GM23338 (cell line): ENCODE measurements around the gene DAP3. TPM values are rescaled to one million over a fixed set of nuclear protein-coding genes. Genes with fewer than 3 reads are reported as not detected.

Source experiments
- ATAC-seq: fragments of 200-7000 bp; cut with Tn5 transposase; 3 replicates; pipeline ENCODE4 v1.9.1; 2020
- DNase-seq: peaks from one replicate; pipeline ENCODE4 v3.0.0-alpha.2; 2015; ENCODE audit warnings: low spot score
- H2AFZ ChIP-seq: fragments of 200-600 bp; sonication (generic); 2 replicates; pipeline ENCODE4 v1.8.0; 2016; ENCODE audit warnings: antibody characterized with exemption, mild to moderate bottlenecking, moderate library complexity
- H3F3A ChIP-seq: fragments of 200-600 bp; sonication (generic); replicated peaks from 2 replicates; pipeline ENCODE4 v1.8.0; 2017; ENCODE audit warnings: antibody characterized with exemption, mixed run types, low read depth
- H3K27ac ChIP-seq: fragments of 200-600 bp; sonication (generic); 2 replicates; pipeline ENCODE4 v1.6.1; 2016; ENCODE audit warnings: low read depth
- H3K27me3 ChIP-seq: fragments of 200-600 bp; sonication (generic); 2 replicates; pipeline ENCODE4 v1.8.0; 2016; ENCODE audit warnings: mild to moderate bottlenecking, mixed run types, moderate library complexity; ENCODE audit not compliant: insufficient read depth
- H3K36me3 ChIP-seq: fragments of 200-600 bp; sonication (generic); 2 replicates; pipeline ENCODE4 v1.8.0; 2016; ENCODE audit warnings: mild to moderate bottlenecking; ENCODE audit not compliant: insufficient read depth
- H3K4me1 ChIP-seq: fragments of 200-600 bp; sonication (generic); 2 replicates; pipeline ENCODE4 v1.8.0; 2016; ENCODE audit warnings: mild to moderate bottlenecking, moderate library complexity; ENCODE audit not compliant: insufficient read depth
- H3K4me2 ChIP-seq: fragments of 200-600 bp; sonication (generic); 2 replicates; pipeline ENCODE4 v1.7.1; 2017; ENCODE audit warnings: mixed run types
- H3K4me3 ChIP-seq: fragments of 200-600 bp; sonication (generic); 2 replicates; pipeline ENCODE4 v1.6.1; 2016; ENCODE audit warnings: mixed run types
- H3K79me2 ChIP-seq: fragments of 200-600 bp; sonication (generic); replicated peaks from 2 replicates; pipeline ENCODE4 v1.8.0; 2017; ENCODE audit warnings: mild to moderate bottlenecking; ENCODE audit not compliant: insufficient read depth
- H3K9me2 ChIP-seq: fragments of 200-600 bp; sonication (generic); 2 replicates; pipeline ENCODE4 v1.8.0; 2017; ENCODE audit not compliant: insufficient read depth
- H4K20me1 ChIP-seq: fragments of 200-600 bp; sonication (generic); replicated peaks from 2 replicates; pipeline ENCODE4 v1.8.0; 2017; ENCODE audit warnings: mild to moderate bottlenecking; ENCODE audit not compliant: insufficient read depth
- H3K27ac Mint-ChIP-seq: 2 replicates; pipeline ENCODE4 v1.8.0; 2020; ENCODE audit warnings: inconsistent platforms, mild to moderate bottlenecking, moderate library complexity, mixed read lengths
- H3K27me3 Mint-ChIP-seq: 3 replicates; pipeline ENCODE4 v1.8.0; 2022; ENCODE audit warnings: low read depth, mild to moderate bottlenecking, moderate library complexity, mixed read lengths, inconsistent platforms; ENCODE audit not compliant: insufficient read depth, poor library complexity
- H3K36me3 Mint-ChIP-seq: 3 replicates; pipeline ENCODE4 v1.8.0; 2021; ENCODE audit warnings: low read depth, mild to moderate bottlenecking, inconsistent platforms, moderate library complexity, mixed read lengths
- H3K4me1 Mint-ChIP-seq: 3 replicates; pipeline ENCODE4 v1.8.0; 2020; ENCODE audit warnings: mild to moderate bottlenecking, inconsistent platforms, mixed read lengths
- H3K4me3 Mint-ChIP-seq: 3 replicates; pipeline ENCODE4 v1.8.0; 2021; ENCODE audit warnings: moderate library complexity, mild to moderate bottlenecking, inconsistent platforms, mixed read lengths
- H3K9me3 Mint-ChIP-seq: 3 replicates; pipeline ENCODE4 v1.8.0; 2020; ENCODE audit warnings: moderate library complexity, mild to moderate bottlenecking, inconsistent platforms, mixed read lengths
- CREB1 ChIP-seq: fragments of 250-450 bp; sonication (Bioruptor Pico); IDR thresholded peaks from 2 replicates; pipeline ENCODE4 v1.5.0; 2020; ENCODE audit warnings: low read depth, mild to moderate bottlenecking, moderate library complexity
- CTCF ChIP-seq, 2 experiments: fragments of 200-600 bp in 1 of 2; sonication (generic) in 1 of 2; conservative IDR thresholded peaks; 2 replicates each; pipeline versions ENCODE4 v1.5.1 to v1.6.1; 2016 to 2017; ENCODE audit warnings: antibody characterized with exemption in 2 of 2, low read depth in 2 of 2, mild to moderate bottlenecking in 2 of 2, moderate library complexity in 1 of 2
- ETS1 ChIP-seq: IDR thresholded peaks from 2 replicates; pipeline ENCODE4 v1.6.1; 2016; ENCODE audit warnings: antibody characterized with exemption
- EZH2 ChIP-seq: fragments of 200-600 bp; sonication (generic); IDR thresholded peaks from one replicate; pipeline ENCODE4 v1.8.0; 2017; ENCODE audit warnings: antibody characterized with exemption, mild to moderate bottlenecking, low read depth; ENCODE audit not compliant: unreplicated experiment
- EZH2phosphoT487 ChIP-seq: fragments of 200-600 bp; sonication (generic); IDR thresholded peaks from one replicate; pipeline ENCODE4 v1.8.1; 2018; ENCODE audit warnings: antibody characterized with exemption; ENCODE audit not compliant: unreplicated experiment
- JUNB ChIP-seq: IDR thresholded peaks from one replicate; pipeline ENCODE4 v1.6.1; 2016; ENCODE audit warnings: antibody characterized with exemption; ENCODE audit not compliant: unreplicated experiment
- NANOG ChIP-seq: IDR thresholded peaks from 2 replicates; pipeline ENCODE4 v1.6.1; 2016; ENCODE audit warnings: antibody characterized with exemption, borderline replicate concordance
- POLR2AphosphoS5 ChIP-seq: IDR thresholded peaks from 2 replicates; pipeline ENCODE4 v1.6.1; 2016; ENCODE audit warnings: antibody characterized with exemption, low read depth
- REST ChIP-seq: IDR thresholded peaks from one replicate; pipeline ENCODE4 v1.6.1; 2018; ENCODE audit warnings: antibody characterized with exemption; ENCODE audit not compliant: unreplicated experiment
- STAT1 ChIP-seq: IDR thresholded peaks from one replicate; pipeline ENCODE4 v1.6.1; 2016; ENCODE audit warnings: antibody characterized with exemption; ENCODE audit not compliant: unreplicated experiment
- ZNF114 ChIP-seq: fragments of 250-450 bp; sonication (Bioruptor Pico); IDR thresholded peaks from 2 replicates; pipeline ENCODE4 v1.5.0; 2020; ENCODE audit warnings: mild to moderate bottlenecking, moderate library complexity
- ZNF331 ChIP-seq: fragments of 250-450 bp; sonication (Bioruptor Pico); IDR thresholded peaks from 2 replicates; pipeline ENCODE4 v1.5.0; 2020; ENCODE audit warnings: low read depth, mild to moderate bottlenecking, moderate library complexity
- polyA plus RNA-seq: library from polyadenylated mRNA; unstranded; fragments of >200 nt; fragmentation: Nextera tagmentation; extraction: Ambion mirVana; gene quantifications from 2 replicates; pipeline ENCODE4 v1.2.1, GENCODE V29; 2016
- total RNA-seq: library from RNA; depleted of rRNA; stranded (reverse); fragments of >200 nt; shearing (Covaris generic); gene quantifications from 2 replicates; pipeline ENCODE4 v1.2.3, GENCODE V29; 2014

The DAP3 gene
- total and polyA plus RNA-seq, 2 experiments from 2014 or later, result 89.8 to 90.1 TPM

- no peaks in the 10 kb centered on the region for H3K27me3 ChIP-seq
- H3K79me2 ChIP-seq, result peaks cover 100% of the 10 kb centered on the region
- H3K4me3 Mint-ChIP-seq, result no peak overlapping the region
- H3K9me3 Mint-ChIP-seq, result peaks cover 22% of the 10 kb centered on the region
- H3K27me3 Mint-ChIP-seq, result peaks cover 4% of the 10 kb centered on the region
- no peaks in the 10 kb centered on the region for H3K9me2 ChIP-seq
- H3K4me1 ChIP-seq, result peaks cover 37% of the 10 kb centered on the region
- H2AFZ ChIP-seq, result no peak overlapping the region
- H3K36me3 Mint-ChIP-seq, result peaks cover 70% of the 10 kb centered on the region
- H3K27ac Mint-ChIP-seq, result no peak overlapping the region
- peaks cover 13% of the 10 kb centered on the region for H4K20me1 ChIP-seq
- no peak overlapping the region for H3K4me2 ChIP-seq
- 0 out of 2 replicates have a peak, but pooled peaks cover 6% of the 10 kb centered on the region for H3F3A ChIP-seq
- DNase-seq (no peak), ATAC-seq (no peak)
- no peak overlapping the region for H3K27ac ChIP-seq
- H3K36me3 ChIP-seq, result peaks cover 16% of the 10 kb centered on the region; the same call in 1 of the 2 replicates
- TF ChIP-seq ETS1, result no peak
- no peak for TF ChIP-seq NANOG
- TF ChIP-seq ZNF114 (CRISPR knock-in tag), result no peak
- TF ChIP-seq CREB1, result no peak
- TF ChIP-seq STAT1, result no peak
- no peak for TF ChIP-seq POLR2AphosphoS5
- TF ChIP-seq EZH2phosphoT487, result no peak
- H3K4me1 Mint-ChIP-seq, result peaks cover 48% of the 10 kb centered on the region
- no peak overlapping the region for H3K4me3 ChIP-seq
Measured at GRCh38 chr1:155694167-155694566, 5.3 kb downstream of the DAP3 start.

GRCh38 chr1:155695072-155695471 is 6.2 kb downstream of the DAP3 start:
- H3K9me3 Mint-ChIP-seq, result peaks cover 29% of the 10 kb centered on the region
- Histone ChIP-seq H3K4me3 (no peak overlapping the region), H3F3A (peaks cover 2% of the 10 kb centered on the region; the same call in 1 of the 2 replicates)
- TF ChIP-seq NANOG (no peak), ZNF331 (CRISPR knock-in tag) (no peak), STAT1 (no peak), EZH2 (no peak), REST (no peak), CTCF (conservative IDR thresholded peaks at IDR 0.05; ENCODE audit: low read depth in 2 of 2) (no peak), ZNF114 (CRISPR knock-in tag) (no peak), JUNB (no peak)

More at GRCh38 chr1:155695072-155695471, 6.2 kb downstream of the DAP3 start:
- Histone ChIP-seq H3K27me3 (no peaks in the 10 kb centered on the region), H3K27ac (no peak overlapping the region), H3K4me1 (peaks cover 31% of the 10 kb centered on the region), H2AFZ (no peak overlapping the region), H3K36me3 (peaks cover 16% of the 10 kb centered on the region; the same call in 1 of the 2 replicates), H3K9me2 (no peaks in the 10 kb centered on the region), H3K79me2 (peaks cover 100% of the 10 kb centered on the region), H4K20me1 (peaks cover 7% of the 10 kb centered on the region), H3K4me2 (no peak overlapping the region)
- ATAC-seq (no peak), DNase-seq (no peak)
- Mint-ChIP-seq H3K36me3 (peaks cover 70% of the 10 kb centered on the region), H3K27me3 (peaks cover 1% of the 10 kb centered on the region), H3K4me1 (peaks cover 44% of the 10 kb centered on the region), H3K4me3 (no peak overlapping the region), H3K27ac (no peak overlapping the region)
